ENCODE data around the gene PRICKLE2.

- TF ChIP-seq CTCF (conservative IDR thresholded peaks at IDR 0.05; ENCODE audit: low read depth, low read length) (no peak), EZH2 (IDR thresholded peaks at IDR 0.05; ENCODE audit: borderline replicate concordance, low read depth, low read length, poor library complexity, severe bottlenecking) (no peak)
These were observed 115.8 kb downstream of the PRICKLE2 start for GRCh38 chr3:64109438-64109837.

All from A673 (cell line).